Measurements from ENCODE around the gene B4GALT7.

B4GALT7 gene

DNA sequence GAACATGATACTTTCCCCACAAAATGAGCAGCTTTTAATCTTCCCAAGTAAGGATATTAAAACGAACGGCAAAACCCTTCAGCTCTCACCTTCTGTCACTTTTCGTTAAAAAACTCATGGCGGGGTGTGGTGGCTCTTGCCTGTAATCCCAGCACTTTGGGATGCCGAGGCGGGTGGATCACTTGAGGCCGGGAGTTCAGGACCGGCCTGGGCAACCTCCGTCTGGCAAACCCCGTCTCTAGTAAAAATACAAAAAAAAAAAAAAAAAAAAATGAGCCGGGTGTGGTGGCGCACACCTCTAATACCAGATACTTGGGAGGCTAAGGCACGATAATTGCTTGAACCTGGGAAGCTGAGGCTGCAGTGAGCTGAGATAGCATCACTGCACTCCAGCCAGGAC lies 7.0 kb upstream of the B4GALT7 start:
- DNase-seq (ENCODE audit: low read depth in 4 of 4, low spot score in 1 of 4), result no peak

DNA sequence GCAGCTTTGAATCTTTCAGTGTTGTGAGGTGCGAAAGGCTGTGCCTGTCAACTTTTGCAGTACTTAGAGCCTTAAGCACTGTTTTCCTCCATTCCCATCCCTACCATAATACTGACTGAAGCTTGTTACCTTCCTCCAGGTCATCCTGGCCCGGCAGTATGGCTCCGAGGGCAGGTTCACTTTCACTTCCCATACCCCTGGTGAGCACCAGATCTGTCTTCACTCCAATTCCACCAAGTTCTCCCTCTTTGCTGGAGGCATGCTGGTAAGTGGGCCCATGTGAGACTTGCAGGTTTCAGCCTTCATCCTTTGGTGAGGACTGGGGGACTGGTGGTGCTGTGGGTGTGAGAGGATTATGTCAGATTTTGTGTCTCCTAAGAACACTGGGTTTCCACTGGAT lies 6.4 kb upstream of the B4GALT7 start:
- no peak for DNase-seq (ENCODE audit: low read depth in 4 of 4, low spot score in 1 of 4)

DNA sequence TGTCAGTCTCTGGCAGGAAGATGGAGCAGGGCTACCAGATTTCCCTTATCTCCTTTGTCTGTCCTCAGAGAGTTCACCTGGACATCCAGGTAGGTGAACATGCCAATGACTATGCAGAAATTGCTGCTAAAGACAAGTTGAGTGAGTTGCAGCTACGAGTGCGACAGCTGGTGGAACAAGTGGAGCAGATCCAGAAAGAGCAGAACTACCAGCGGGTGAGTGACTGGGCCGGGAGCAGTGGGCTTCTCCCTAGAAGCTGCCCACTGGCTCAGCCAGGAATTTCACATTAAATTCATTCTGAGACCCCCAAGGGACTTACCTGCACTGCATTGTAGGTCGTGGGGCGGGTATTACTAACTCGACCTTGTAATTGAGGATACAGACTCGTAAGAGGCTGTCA lies 5.9 kb upstream of the B4GALT7 start:
- no peak for DNase-seq (ENCODE audit: low read depth in 4 of 4, low spot score in 1 of 4)

- DNase-seq (ENCODE audit: low read depth in 4 of 4, low spot score in 1 of 4), result no peak
These were observed 4.8 kb upstream of the B4GALT7 start for GRCh38 chr5:177595026-177595585.

GRCh38 chr5:177595991-177596774 lies 3.7 kb upstream of the B4GALT7 start:
- DNase-seq (ENCODE audit: low read depth in 4 of 4, low spot score in 1 of 4), result no peak

DNA sequence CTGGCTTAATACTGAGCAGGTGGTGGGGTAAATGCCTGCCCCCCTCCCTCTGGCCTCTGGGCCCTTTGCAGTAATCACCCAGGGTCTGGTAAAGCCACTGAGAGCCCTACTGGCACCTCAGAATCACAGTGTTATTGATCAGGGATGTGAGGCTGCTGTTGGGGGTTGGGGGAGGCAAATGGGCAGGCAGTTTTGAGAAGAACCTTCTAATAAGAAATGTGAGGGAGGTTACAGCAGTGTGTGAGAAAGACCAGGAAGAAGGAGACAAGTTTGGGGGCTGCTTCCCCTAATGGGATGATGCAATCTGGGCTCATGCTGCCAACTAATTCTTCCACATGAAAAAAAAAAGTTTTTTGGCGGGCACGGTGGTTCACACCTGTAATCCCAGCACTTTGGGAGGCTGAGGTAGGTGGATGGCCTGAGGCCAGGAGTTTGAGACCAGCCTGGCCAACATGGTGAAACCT lies 3.1 kb upstream of the B4GALT7 start:
- DNase-seq (ENCODE audit: low read depth in 4 of 4, low spot score in 1 of 4), result no peak

DNA sequence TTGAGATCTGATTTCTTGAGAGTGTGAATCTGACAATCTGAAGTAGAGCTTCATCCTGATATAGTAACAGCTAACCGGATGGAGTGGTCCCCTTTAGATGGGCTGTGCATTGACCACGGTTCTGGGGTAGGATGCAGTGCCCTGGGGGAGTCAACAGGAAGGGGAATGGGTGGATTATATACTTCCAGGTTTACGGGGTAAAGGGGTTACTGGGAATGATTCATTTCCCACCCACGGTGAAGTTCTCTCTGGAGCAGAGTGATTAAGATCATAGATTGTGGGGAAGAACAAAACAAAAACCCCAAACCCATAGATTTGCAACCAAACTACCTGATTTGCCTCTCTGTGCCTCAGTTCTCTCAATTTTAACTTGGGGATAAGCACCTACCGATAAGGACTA lies 1.5 kb upstream of the B4GALT7 start:
- no peak for DNase-seq (ENCODE audit: low read depth in 4 of 4, low spot score in 1 of 4)

DNA sequence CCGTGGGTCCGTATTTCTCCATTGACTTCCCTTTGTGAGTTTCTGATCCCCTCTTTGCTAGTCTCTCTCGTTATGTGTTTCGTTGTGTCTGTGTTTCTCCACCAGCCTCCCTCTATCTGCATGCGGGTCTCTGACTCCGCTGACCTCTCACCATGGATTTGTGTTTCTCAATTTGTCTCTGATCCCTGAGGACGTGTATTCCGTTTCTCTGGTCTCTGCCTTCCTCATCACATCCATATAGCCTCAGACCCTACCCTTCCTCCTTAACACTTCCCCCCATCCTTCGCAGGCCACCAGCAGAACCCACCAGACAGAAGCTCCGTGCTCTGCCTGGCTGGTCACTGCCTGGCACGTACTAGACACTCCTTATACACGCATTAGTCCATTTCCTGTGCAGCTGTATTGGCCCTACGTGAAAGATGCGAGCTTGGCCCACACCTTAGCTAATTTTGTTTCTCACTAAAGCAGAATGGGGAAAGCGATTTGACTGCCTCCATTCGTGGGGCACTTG lies 631 bp downstream of the B4GALT7 start:
- DNase-seq (ENCODE audit: low read depth in 4 of 4, low spot score in 1 of 4), result no peak

- no peak for DNase-seq (ENCODE audit: low read depth in 4 of 4, low spot score in 1 of 4)
These were observed 1.2 kb downstream of the B4GALT7 start for GRCh38 chr5:177601126-177601525.

- DNase-seq (ENCODE audit: low read depth in 4 of 4, low spot score in 1 of 4), result no peak
These were observed 1.9 kb downstream of the B4GALT7 start for GRCh38 chr5:177601577-177602457.

DNA sequence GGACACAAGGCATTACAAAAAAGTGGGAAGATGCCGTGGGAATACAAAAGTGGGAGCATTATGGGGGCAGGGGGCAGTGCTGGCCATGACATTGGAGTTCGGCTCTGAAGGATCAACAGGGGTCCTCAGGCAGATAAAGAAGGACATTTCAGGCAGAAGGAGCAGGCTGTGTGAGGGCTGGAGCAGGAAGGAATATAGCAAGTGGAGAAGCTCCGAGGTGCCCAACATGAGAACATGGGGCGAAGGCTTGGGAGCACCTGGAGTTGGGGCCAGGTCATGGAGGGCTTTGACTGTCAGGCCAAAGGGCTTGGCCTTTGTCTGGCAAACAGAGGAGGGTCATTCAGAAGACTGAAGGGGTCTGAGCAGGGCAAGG lies 2.5 kb downstream of the B4GALT7 start:
- DNase-seq (ENCODE audit: low read depth in 4 of 4, low spot score in 1 of 4), result no peak

- DNase-seq (ENCODE audit: low read depth in 4 of 4, low spot score in 1 of 4), result no peak
These were observed 3.7 kb downstream of the B4GALT7 start for GRCh38 chr5:177603631-177604030.

- no peak for DNase-seq (ENCODE audit: low read depth in 4 of 4, low spot score in 1 of 4)
These were observed 4.2 kb downstream of the B4GALT7 start for GRCh38 chr5:177604116-177604521.

DNA sequence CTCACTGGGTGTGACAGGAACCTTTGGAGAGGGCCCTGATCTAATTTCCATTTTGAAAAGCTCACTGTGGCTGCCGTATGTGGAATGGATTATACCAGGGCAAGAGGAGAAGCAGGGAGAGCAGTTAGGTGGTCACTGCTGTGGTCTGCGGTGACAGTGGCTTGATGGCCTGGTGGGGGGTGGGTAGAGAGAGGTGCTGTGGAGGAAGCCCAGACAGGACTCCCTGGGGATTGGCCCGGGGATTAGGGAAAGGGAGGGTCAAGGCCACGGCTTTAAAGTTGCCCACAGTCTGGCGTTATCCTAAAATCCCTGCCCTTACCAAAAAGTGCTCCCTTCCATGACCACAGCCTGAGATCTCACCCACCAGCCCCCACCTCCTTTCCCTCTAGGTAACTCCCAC lies 4.7 kb downstream of the B4GALT7 start:
- no peak for DNase-seq (ENCODE audit: low read depth in 4 of 4, low spot score in 1 of 4)

- DNase-seq (ENCODE audit: low read depth in 4 of 4, low spot score in 1 of 4), result no peak
These were observed 5.1 kb downstream of the B4GALT7 start for GRCh38 chr5:177605078-177605477.

DNA sequence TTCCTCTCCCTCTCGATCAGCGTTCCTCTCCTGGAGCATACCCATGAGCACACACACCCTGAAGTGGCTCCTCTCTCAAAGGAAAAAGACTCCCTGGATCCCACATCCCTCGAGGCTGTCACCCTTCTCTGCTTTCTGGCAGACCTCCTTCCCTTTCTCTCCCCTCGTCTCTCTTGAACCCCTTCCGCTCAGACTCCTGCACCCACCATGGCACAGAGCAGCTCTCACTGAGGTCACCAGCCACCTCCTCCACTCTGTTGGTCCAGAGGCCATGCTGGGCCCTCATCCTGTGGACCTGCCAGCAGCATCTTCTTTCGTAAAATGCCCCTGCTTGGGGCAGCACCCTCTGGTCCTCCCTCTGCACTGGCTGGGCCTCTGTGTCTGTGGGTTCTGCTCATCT lies 5.7 kb downstream of the B4GALT7 start:
- no peak for DNase-seq (ENCODE audit: low read depth in 4 of 4, low spot score in 1 of 4)

DNA sequence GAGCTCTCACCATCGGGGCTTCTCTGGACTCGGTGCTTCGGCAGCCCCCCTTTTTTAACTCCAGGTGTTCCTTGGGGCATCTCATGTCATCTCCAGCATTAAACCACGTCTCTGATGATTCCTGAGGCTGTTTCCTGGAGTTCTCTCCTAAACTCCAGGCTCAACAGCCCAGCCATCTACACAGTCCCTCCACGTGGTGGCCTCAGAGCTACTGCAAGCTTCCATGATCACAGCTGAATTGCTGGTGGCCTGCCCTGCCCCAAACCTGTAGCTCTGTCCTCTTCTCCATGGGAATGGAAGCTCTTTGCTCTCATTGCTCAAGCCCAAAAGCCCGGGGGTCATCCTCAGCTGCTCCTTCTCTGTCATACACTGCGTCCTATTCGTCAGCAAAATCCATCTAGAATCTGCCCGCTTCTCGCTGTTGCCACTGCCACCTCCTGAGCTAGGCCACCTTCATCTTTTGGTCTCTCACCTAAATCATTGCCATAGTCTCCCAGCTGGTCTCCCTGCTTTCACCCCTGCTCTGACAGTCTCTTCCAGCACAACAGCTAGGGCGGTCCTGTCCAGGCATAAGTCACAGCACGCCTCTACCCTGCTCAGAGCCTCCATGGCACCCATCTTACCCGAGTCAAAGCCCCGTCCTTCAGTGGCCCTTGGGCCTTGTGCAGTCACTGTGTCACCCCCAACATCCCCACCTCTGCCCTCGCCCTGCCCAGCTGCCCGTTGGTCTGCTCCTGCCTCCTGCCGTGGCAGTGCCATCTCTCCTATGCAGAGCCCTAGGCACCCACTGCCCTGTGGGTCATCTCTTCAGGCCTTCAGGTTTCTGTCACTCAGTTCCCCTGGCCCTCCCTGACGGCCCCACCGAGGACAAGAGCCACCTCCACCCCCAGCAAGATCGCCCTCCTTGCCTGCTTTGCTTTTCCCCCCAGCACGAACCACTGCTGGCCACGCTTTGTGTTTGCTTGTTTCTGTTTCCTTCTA lies 6.4 kb downstream of the B4GALT7 start:
- no peak for DNase-seq (ENCODE audit: low read depth in 4 of 4, low spot score in 1 of 4)

GRCh38 chr5:177607115-177607451 lies 7.2 kb downstream of the B4GALT7 start:
- no peak for DNase-seq (ENCODE audit: low read depth in 4 of 4, low spot score in 1 of 4)

DNA sequence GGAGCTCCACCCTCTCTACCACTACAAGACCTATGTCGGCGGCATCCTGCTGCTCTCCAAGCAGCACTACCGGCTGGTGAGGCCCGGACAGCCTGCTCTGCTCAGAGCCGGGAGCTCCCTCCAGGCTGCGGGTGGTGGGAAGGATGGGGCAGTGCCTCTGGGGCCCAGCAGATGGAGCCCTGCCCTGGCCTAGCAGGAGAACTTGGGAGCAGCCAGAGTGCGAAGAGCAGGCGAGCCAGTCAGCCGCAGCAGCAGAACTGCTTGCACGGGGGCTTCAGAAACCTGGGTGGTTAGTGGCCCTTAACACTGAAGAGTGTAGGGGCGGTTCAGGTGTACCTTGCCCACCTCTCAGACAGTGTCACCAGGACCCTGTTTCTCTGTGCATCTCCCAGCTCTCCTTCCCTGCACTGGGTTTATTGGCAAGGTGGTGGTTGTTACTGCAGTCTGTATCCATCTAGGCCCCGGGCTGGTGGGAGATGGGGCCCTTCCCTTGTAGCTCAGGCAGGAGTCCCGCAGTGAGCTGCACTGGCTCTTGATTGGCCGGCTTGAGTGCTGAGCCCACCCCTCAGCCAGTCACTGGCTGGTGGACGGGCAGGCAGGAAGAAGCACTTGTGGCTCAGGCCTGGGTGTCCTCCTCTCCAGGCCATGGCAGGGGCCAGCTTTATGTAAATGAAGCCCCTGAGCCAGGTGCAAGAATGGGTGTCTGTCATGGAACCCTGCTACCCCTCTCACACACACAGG lies 7.7 kb downstream of the B4GALT7 start:
- peak; percentile 18 to 55 (median 40) for DNase-seq (ENCODE audit: low read depth in 4 of 4, low spot score in 1 of 4)
